ENCODE results near the gene ZNF566.
A peak's percentile ranks its signal among the peaks of the same experiment; 100 is the strongest.

Gene ZNF566

GRCh38 chr19:36489118-36489919, at the start of gene ZNF566 (continued):
- TF ChIP-seq ZNF19 (tag by site-specific recombination; IDR thresholded peaks at IDR 0.05; ENCODE audit: low read depth) (0 out of 2 replicates have a peak, but pooled peaks have one; percentile 42), ZNF223 (tag by site-specific recombination; IDR thresholded peaks at IDR 0.05) (no peak; the same call in 1 of the 2 replicates)

- POLR2A ChIA-PET, result interaction anchor here (0.7 to 4.9 kb wide), 28 partner anchors 11 to 1104 kb away, joined by 3 to 65 read pairs (median 4); partner anchors contain the start of genes POLR2I, TBCB, ZFP14 and ZNF146
- peak overlapping the region; percentile 91 for H3K4me3 ChIP-seq (ENCODE audit: low read depth, low read length)
- H3K36me3 ChIP-seq (ENCODE audit: control insufficient read depth in 2 of 2, insufficient read depth in 1 of 2, low read length in 2 of 2), result peaks cover 27 to 47% of the 10 kb centered on the region in 2 experiments
- peaks cover 8% of the 10 kb centered on the region; the same call in 1 of the 2 replicates for H3K4me1 ChIP-seq (ENCODE audit: control insufficient read depth, insufficient read depth, low read length)
- peaks cover 26% of the 10 kb centered on the region for H3K9me3 ChIP-seq (ENCODE audit: control insufficient read depth, insufficient read depth, low read depth, low read length)
- CTCF ChIA-PET, result interaction anchor here (0.5 to 1.1 kb wide), 2 partner anchors 183 to 401 kb away, joined by 3 to 4 read pairs; no protein-coding TSS in a partner anchor
- peak overlapping the region; percentile 96; the same call in 1 of the 2 replicates for H3K27ac ChIP-seq (ENCODE audit: extremely low read depth, low read depth, low read length)
- TF ChIP-seq ZNF514 (tag by site-specific recombination; IDR thresholded peaks at IDR 0.05) (no peak), ZNF639 (tag by site-specific recombination; IDR thresholded peaks at IDR 0.05) (peak; percentile 27; the same call in 1 of the 2 replicates), ZNF596 (tag by site-specific recombination; IDR thresholded peaks at IDR 0.05) (no peak), ZNF529 (tag by site-specific recombination; IDR thresholded peaks at IDR 0.05; ENCODE audit: insufficient replicate concordance) (no peak), ZNF521 (tag by site-specific recombination; IDR thresholded peaks at IDR 0.05) (no peak), ZNF513 (tag by site-specific recombination; IDR thresholded peaks at IDR 0.05) (no peak), BCL6B (tag by site-specific recombination; IDR thresholded peaks at IDR 0.05) (no peak), KLF7 (tag by site-specific recombination; IDR thresholded peaks at IDR 0.05; ENCODE audit: borderline replicate concordance) (no peak), ZNF747 (tag by site-specific recombination; IDR thresholded peaks at IDR 0.05) (peak; percentile 88), ZFP37 (tag by site-specific recombination; IDR thresholded peaks at IDR 0.05) (peak; percentile 87; the same call in 1 of the 2 replicates), ZNF473 (tag by site-specific recombination; IDR thresholded peaks at IDR 0.05) (peak; percentile 86; the same call in 1 of the 2 replicates), ZNF311 (tag by site-specific recombination; IDR thresholded peaks at IDR 0.05; ENCODE audit: borderline replicate concordance) (no peak; the same call in 1 of the 2 replicates), ZNF248 (tag by site-specific recombination; IDR thresholded peaks at IDR 0.05) (no peak), SCRT1 (tag by site-specific recombination; IDR thresholded peaks at IDR 0.05; ENCODE audit: borderline replicate concordance) (0 out of 2 replicates have a peak, but pooled peaks have one; percentile 17), ZNF37A (tag by site-specific recombination; IDR thresholded peaks at IDR 0.05) (no peak), ZBTB17 (tag by site-specific recombination; IDR thresholded peaks at IDR 0.05) (no peak; the same call in none of the 2 replicates), ZNF792 (tag by site-specific recombination; IDR thresholded peaks at IDR 0.05) (peak; percentile 93), ZNF133 (tag by site-specific recombination; IDR thresholded peaks at IDR 0.05) (peak; percentile 80), IKZF3 (tag by site-specific recombination; IDR thresholded peaks at IDR 0.05) (no peak), ZNF211 (tag by site-specific recombination; IDR thresholded peaks at IDR 0.05; ENCODE audit: low read depth) (peak; percentile 65; the same call in 1 of the 2 replicates), ZNF660 (tag by site-specific recombination; IDR thresholded peaks at IDR 0.05) (no peak), ZNF324 (tag by site-specific recombination; IDR thresholded peaks at IDR 0.05) (peak; percentile 53; the same call in 1 of the 2 replicates), HIC1 (tag by site-specific recombination; IDR thresholded peaks at IDR 0.05) (no peak), ZNF146 (tag by site-specific recombination; IDR thresholded peaks at IDR 0.05) (peak; percentile 70), ZBTB21 (tag by site-specific recombination; IDR thresholded peaks at IDR 0.05) (peak; percentile 70), TRIM28 (IDR thresholded peaks at IDR 0.05; ENCODE audit: borderline replicate concordance, low read length) (no peak), ZNF138 (tag by site-specific recombination; IDR thresholded peaks at IDR 0.05; ENCODE audit: borderline replicate concordance) (no peak)
Observed at GRCh38 chr19:36528921-36529518, 39.7 kb upstream of the ZNF566 start.
